Adrenal gland (tissue), 5 donors: ENCODE results near the gene HECW1.

Experiments
- POLR2A ChIP-seq, 2 donors: fragments of 450-650 bp; IDR thresholded peaks; one replicate each; pipeline ENCODE4 v1.6.1; 2017; ENCODE audit warnings: antibody characterized with exemption in 2 of 2, mild to moderate bottlenecking in 2 of 2, moderate library complexity in 1 of 2
- TF ChIP-seq, protein P1 (sequence below), 6 experiments: fragments of 450-650 bp in 4 of 6; fragments of 200-600 bp in 2 of 6; sonication (generic) in 1 of 6; IDR thresholded peaks; 1 replicate in 5 of 6; 2 replicates in 1 of 6; pipeline versions ENCODE4 v1.5.1 to v1.8.0; 2016 to 2021; ENCODE audit warnings: antibody characterized with exemption in 6 of 6, mild to moderate bottlenecking in 2 of 6, moderate library complexity in 1 of 6
- donor health status: DM: no; HTN: no; CAD: no.

DNA sequence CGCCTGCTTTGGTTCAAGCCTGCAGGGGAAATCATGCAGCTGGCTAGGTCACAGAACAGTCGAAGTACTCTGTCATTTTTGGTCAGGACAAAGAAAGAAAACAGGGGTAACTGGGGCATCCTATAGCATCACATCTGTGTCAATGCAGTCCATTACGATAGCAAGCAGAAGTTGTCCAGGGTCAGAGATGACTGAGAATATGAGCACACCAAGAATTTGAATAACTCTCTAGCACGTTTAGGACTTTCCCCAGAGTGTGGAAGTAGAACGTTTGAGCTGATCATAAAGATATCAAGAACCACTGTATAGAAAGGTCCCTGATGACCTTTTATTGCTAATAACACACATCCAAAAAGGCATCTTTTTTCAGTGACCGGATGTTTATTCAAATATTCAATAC lies 12.7 kb upstream of the HECW1 start:
- TF ChIP-seq, protein P1, sequence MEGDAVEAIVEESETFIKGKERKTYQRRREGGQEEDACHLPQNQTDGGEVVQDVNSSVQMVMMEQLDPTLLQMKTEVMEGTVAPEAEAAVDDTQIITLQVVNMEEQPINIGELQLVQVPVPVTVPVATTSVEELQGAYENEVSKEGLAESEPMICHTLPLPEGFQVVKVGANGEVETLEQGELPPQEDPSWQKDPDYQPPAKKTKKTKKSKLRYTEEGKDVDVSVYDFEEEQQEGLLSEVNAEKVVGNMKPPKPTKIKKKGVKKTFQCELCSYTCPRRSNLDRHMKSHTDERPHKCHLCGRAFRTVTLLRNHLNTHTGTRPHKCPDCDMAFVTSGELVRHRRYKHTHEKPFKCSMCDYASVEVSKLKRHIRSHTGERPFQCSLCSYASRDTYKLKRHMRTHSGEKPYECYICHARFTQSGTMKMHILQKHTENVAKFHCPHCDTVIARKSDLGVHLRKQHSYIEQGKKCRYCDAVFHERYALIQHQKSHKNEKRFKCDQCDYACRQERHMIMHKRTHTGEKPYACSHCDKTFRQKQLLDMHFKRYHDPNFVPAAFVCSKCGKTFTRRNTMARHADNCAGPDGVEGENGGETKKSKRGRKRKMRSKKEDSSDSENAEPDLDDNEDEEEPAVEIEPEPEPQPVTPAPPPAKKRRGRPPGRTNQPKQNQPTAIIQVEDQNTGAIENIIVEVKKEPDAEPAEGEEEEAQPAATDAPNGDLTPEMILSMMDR (IDR thresholded peaks at IDR 0.05), result no peak
- no peak for TF ChIP-seq POLR2A (IDR thresholded peaks at IDR 0.05)
